HG03060 (cell line): ENCODE results near the gene GRIK2.

ENCODE experiments used
- ATAC-seq: cut with Tn5 transposase; IDR thresholded peaks from one replicate; pipeline ENCODE4 v1.9.1; 2021; ENCODE audit warnings: low read depth, moderate number of reproducible peaks; ENCODE audit not compliant: unreplicated experiment

Gene GRIK2

DNA sequence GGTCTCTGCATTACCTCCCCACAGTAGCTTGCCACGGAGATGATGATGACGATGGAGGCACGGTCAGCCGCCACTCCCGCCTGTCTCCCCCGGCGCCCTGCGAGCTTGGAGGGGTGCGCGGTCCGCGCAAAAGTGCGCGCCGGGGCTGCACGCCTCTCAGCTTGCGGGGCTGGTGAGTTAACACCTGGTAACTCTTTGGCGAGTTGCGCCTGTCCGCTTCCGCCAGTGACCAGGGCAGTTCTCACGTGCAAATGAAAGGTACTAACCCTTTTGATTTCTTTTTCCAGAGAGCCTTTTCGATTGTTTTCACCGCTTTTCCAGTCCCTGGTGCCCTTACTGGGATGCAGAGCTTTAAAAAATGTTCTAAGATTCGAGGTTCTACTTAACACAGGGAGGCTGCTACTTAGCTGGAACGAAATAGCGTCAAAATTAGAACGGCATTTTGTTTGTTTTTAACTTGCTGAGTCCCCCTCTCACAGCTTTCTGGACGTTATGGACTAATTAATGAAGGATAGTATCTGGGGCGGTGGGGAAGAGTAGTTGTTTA is 6.2 kb downstream of the GRIK2 start:
- no peak for ATAC-seq

DNA sequence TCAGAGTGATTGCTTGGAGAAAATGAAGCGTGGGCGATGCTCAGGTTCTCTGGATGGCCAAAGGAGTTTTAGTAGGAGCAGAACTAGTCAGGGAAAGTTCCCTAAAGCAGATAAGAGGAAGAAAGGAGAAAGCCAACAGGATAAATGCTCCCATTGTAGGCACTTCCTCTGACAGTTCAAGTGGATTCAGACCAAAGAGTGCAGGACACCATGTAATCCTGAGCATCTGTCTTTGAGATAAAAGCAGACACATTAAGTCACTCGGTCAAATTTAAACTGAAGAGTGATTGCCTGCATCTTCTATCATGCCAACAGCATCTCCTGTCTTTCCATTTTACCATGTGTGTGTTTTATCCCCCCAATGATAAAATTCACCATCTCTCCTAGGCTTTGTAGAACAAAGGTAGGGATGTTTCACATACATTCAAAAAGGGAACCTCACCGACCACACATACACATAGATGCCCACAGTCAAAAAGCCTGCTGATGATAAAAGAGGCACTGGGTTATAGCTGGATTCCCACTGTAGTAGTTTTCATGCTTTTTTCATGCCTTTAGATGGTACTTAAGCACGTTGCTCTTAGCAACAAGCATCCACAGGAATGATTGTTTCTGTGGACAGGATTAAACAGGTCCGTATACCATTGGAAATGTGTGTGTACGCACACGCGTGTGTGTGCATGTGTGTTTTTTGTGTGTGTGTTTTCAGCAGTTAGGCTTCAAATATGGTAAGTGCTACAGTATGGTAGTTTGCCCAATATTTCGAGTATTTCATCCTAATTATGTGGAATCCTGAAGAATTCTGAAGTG is 7.0 kb downstream of the GRIK2 start:
- ATAC-seq = no peak

GRCh38 chr6:101401171-101401570 is 7.7 kb downstream of the GRIK2 start:
- no peak for ATAC-seq

DNA sequence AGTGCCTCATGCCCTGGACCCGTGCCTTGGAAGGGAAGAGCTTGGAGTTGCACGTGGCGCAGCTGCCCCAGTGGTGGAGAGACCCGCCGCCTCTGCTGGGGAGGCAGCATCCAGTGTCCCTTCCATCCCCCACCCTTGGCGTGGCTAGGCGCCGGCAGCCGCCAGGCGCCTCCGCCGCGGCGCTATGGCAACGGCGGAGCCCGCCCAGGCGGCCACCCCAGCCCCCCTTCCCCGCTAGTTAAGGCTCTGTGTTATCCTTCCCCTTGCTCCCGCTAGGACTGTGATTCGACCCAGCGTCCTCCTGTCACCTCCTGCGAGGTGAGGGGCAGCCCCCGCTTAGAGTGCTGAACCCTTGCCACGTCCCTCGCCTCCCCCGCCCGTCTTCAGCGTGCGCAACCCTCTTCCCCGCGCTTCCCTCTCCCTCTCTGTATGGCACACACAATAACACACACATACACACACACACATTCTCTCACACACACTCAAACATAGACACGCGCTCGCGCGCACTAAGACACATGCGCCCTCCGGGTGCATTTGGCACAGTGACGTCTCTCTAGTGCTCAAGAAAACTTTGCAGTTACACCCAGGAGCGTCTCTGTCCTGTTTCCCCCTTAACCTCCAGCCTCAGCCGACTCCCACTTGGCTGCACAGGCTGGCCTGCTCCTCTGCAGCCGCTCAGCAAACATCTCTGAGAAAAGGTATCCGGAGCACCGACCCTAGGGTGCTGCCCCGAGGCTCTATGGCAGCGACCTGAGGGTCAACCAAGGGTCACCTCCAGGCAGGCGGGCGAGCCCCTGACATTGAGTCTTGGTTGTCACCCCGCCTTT is 8.5 kb downstream of the GRIK2 start:
- ATAC-seq = no peak

DNA sequence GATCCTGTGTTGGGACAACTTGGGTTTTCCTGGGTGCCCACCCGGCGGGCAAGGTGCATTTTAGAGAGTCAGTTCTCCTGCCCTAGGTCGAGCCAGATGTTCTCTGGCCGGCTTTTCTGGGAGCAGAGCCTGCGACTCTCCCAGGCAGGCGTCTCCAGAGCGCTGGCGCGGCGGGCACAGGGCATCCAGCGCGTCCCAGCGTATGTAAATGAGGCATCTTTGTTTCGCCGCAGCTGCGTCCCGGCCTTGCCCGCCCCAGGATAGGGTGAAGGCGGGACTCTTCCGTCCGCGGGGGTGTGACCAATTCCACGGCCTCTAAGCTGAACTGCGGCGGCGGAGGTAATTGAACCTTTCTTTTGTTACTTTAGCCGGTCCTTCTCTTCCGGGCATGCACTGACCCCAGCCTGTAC is 9.1 kb downstream of the GRIK2 start:
- ATAC-seq = no peak

GRCh38 chr6:101403216-101403945 is 9.9 kb downstream of the GRIK2 start:
- ATAC-seq = no peak

- no peak for ATAC-seq
Measured at GRCh38 chr6:101404775-101405174, 11.3 kb downstream of the GRIK2 start.

GRCh38 chr6:101413773-101414172 is 20.3 kb downstream of the GRIK2 start:
- no peak for ATAC-seq

DNA sequence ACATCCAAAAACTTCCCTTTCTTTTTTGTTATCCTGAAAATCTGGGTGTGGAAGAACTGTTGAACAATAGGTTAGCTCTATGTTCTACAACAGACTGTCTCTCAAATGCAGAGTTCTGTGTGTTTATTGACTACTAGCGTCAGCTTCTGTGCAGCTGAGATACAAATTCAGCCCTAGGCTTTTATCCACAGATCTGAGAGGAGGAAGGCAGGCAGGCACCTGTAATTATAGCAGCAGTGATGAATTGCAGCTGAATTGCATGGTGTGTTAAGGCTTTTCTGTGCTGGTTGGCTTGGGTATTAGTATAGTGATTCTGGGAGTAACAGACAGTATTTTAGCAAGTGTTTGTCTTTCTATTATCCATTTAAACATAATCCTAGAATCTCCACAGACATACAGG is 24.4 kb downstream of the GRIK2 start:
- ATAC-seq = no peak

GRCh38 chr6:101422251-101422650 is 28.7 kb downstream of the GRIK2 start:
- no peak for ATAC-seq

DNA sequence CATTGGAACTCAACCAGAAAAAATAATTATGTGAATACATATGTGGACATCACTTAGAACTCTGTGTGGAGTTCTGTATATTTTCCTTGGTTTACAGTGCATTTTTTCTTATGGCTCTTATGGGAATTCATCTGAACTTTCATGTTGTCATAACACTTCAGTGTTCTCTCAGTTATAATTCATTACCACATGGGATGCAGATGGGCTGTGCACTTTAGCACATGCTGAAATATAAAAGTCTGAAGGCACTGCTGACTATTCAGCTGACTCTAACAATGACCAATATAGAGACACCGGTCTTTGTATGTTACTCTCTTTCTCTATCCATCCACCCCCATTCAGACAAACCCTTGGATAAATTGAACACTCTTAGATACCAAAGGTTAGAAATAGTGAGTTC is 29.3 kb downstream of the GRIK2 start:
- no peak for ATAC-seq

DNA sequence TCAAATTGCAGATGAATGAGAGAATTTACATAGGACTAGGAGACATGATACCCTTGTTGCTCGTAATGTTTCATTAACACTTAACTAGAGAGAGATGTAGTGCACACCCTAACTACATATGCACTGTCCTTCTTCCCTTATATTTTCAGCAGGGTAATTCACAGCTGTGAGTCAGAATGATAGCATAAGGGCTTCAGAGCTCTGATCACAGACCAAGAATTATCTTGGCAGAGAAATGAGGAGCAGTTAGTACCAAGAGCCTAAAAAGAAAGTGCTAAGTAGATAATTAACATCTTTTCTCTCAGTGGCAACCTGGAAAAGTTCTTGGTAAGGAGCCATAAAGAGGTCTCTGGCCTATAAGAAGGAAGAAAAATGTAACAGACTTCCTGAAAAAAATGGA is 35.8 kb downstream of the GRIK2 start:
- ATAC-seq = no peak

- ATAC-seq = no peak
Measured at GRCh38 chr6:101429845-101430244, 36.3 kb downstream of the GRIK2 start.

GRCh38 chr6:101433141-101433540 is 39.6 kb downstream of the GRIK2 start:
- no peak for ATAC-seq

DNA sequence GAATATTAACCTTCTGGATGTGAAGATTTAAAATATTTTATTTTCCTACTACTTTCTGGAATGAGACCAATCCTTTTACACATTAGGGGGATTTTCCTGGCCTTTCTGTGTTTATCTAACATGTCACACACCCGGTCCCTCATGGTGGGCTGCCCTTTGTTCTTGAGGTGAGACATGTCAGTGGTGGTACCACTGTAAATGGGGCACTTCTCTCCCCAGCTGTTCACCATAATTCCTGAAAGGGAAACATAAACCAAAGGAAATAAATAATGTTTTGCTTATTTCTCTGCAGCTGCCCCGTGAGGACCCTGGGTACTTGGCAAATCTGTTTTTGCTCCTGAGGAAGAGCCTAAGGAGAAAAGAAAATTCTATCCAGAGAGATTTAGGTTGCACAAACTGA is 41.1 kb downstream of the GRIK2 start:
- ATAC-seq = no peak

- ATAC-seq = no peak
Measured at GRCh38 chr6:101435038-101435437, 41.5 kb downstream of the GRIK2 start.

- no peak for ATAC-seq
Measured at GRCh38 chr6:101439790-101440189, 46.3 kb downstream of the GRIK2 start.

GRCh38 chr6:101443315-101443714 is 49.8 kb downstream of the GRIK2 start:
- ATAC-seq = no peak

- no peak for ATAC-seq
Measured at GRCh38 chr6:101444717-101445116, 51.2 kb downstream of the GRIK2 start.

DNA sequence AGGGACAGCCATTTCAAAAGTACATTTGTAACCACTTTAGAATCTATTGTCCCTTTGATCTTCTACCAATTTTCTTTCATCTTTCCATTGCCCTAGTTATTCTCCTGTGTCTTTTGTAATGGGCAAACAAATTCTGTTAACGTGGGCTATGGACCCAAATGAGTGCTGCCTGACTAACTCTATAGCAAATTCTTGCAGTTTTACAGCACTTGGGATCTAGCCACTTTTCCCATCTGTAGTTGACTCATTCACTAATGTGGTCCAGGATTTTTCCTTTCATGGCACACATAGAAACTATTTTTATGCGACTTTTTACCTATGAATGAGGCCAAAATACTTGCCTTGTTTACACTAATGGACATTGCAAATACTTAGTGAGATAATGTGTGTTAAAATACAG is 52.0 kb downstream of the GRIK2 start:
- no peak for ATAC-seq

- ATAC-seq = no peak
Measured at GRCh38 chr6:101450901-101451300, 57.4 kb downstream of the GRIK2 start.
